GM10847 (cell line): ENCODE measurements around the gene COX6A1.

Experiments
- POLR2A ChIP-seq: IDR thresholded peaks from 2 replicates; pipeline ENCODE4 v1.6.1; 2011; ENCODE audit not compliant: insufficient read length; ENCODE audit errors: extremely low read depth

COX6A1 gene

GRCh38 chr12:120416490-120417216 is 21.3 kb upstream of the COX6A1 start:
- no peak for TF ChIP-seq POLR2A

- TF ChIP-seq POLR2A, result no peak
Measured at GRCh38 chr12:120417917-120418580, 19.9 kb upstream of the COX6A1 start.

- no peak for TF ChIP-seq POLR2A
Measured at GRCh38 chr12:120421701-120422100, 16.2 kb upstream of the COX6A1 start.

- no peak for TF ChIP-seq POLR2A
Measured at GRCh38 chr12:120422892-120423456, 14.9 kb upstream of the COX6A1 start.

GRCh38 chr12:120425797-120426196 is 12.1 kb upstream of the COX6A1 start:
- no peak for TF ChIP-seq POLR2A

DNA sequence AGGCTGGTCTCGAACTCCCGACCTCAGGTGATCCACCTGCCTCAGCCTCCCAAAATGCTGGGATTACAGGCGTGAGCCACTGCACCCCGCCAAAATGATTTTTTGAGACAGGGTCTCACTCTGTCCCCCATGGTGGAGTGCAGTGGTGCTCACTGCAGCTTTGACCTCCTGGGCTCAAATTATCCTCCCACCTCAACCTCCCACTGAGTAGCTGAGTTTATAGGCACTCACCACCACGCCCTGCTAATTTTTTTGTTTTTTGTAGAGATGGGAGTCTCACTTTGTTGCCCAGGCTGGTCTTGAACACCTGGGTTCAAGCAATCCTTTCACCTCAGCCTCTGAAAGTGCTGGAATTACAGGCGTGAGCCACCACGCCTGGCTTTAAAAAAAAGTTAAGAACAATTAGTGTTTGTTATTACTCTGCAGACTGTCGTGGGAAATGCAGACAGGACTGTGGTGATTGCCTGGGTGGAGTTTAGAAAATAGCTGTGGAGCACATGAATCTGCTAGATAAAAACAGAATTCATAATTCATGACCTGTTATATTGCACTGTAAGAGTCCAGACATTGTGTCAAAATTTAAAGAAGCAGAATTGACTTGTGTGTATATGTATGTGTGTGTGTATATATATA is 9.2 kb upstream of the COX6A1 start:
- TF ChIP-seq POLR2A, result no peak

DNA sequence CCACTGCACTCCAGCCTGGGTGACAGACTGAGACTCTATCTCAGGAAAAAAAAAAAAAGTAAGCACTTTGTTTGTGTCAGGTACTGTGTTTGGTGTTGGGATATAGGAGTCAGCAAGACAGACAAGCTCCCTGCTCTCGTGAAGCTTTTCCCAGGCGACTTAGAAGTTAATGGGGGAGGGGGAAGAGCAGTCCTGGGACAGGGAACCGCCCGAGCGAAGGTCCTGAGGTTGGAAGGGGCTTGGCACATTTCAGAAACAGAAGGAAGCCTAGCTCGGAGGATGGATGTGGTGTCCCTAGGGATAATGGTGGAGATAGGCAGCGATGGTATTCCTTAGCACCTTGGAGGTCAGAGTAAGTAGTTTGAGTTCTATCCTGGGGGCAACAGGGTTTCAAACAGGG is 8.5 kb upstream of the COX6A1 start:
- TF ChIP-seq POLR2A, result no peak

GRCh38 chr12:120432772-120433525 is 5.0 kb upstream of the COX6A1 start:
- TF ChIP-seq POLR2A, result no peak

- no peak for TF ChIP-seq POLR2A
Measured at GRCh38 chr12:120438495-120439198, 734 bp downstream of the COX6A1 start.

GRCh38 chr12:120439646-120440247 is 1.8 kb downstream of the COX6A1 start:
- TF ChIP-seq POLR2A, result no peak

DNA sequence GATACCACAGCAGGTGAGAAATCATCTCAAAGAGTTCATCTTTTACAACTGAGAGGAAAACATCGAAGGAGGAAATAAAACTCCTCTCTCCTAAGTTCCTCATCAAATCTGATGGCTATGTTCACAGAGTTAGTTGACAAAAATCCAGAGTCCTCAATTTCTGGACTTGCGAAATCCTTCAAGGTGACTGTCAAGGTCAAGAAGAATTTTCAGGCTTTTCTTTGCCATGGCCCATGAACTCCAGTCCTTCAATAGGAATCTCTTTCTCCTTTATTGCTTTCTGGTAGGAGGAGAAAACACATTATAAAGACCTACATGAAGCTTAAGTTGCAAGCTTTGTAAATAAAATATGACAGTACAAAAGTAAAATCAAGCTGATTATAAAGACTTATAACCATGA is 6.8 kb downstream of the COX6A1 start:
- TF ChIP-seq POLR2A, result no peak

GRCh38 chr12:120445911-120446843 is 8.3 kb downstream of the COX6A1 start, which contains the start of the genes GATC and TRIAP1:
Gene GATC, plus strand, starts transcription at chr12:120446444. Its CDS starts 37 bp downstream, at chr12:120446481.
Gene TRIAP1, minus strand, starts transcription at chr12:120446384. Its CDS starts 12 bp downstream, at chr12:120446372.
- TF ChIP-seq POLR2A, result peak; percentile 79

DNA sequence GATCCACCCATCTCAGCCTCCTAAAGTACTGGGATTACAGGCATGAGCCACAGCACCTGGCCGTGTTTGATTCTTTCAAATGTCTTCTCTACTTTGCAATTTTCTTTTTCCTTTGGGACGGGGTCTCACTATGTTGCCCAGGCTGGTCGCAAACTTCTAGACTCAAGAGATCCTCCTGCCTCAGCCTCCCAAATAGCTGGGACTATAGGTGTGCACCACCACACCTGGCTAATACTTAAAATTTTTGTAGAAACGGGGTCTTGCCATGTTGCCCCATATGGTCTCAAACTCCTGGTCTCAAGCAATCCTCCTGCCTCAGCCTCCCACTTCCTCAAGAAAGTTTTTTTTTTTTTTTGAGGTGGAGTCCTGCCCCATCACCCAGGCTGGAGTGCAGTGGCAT is 10.1 kb downstream of the COX6A1 start:
- no peak for TF ChIP-seq POLR2A
